Kidney capillary endothelial cell (primary cell): ENCODE results near the gene HOXB4.

ENCODE experiments used
- DNase-seq: peaks from one replicate; pipeline ENCODE4 v3.0.0-alpha.2; 2018; ENCODE audit warnings: low spot score

The HOXB4 gene

DNA sequence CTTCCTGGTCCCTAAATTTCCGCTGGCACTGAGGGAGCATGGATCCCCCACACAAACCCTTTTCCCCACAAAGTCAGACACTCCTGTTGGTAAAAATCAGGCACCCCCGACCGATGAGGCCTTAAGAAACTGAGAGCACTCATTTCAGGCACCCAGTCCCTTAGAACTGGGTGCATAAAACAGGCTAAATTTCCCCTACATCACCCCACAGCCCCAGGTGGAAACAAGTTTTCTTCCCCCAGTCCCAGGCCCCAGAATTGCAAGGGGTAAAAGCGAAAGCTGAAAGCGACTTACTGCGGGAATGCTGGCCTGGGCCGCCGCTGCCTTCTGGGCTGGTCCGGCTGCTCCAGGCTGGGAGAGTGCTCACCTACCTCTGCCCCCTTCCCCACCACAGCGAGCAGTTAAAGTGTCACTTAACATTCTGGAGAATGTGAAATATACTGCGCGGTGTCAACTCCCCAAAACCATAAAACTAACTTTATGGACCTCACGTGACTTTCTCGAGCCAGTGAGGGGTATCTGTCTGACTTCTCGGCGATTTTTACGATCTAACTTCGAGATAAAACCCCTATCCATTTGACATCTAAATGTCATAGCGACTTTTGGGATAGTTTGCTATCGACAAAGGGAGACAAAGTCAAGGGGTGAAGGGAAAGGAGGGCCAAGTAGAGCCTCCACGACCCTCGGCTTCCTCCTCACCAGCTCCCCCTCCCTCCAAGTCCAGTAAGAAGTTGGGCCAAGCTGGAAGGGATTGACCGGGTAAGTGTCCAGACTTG is 11.9 kb upstream of the HOXB4 start, which contains the start of gene HOXB3:
Gene HOXB3 (minus strand): TSS at position 411 of the 776 bp plus-strand sequence. CDS start 37,767 bp downstream, outside the sequence.
- DNase-seq: no peak

DNA sequence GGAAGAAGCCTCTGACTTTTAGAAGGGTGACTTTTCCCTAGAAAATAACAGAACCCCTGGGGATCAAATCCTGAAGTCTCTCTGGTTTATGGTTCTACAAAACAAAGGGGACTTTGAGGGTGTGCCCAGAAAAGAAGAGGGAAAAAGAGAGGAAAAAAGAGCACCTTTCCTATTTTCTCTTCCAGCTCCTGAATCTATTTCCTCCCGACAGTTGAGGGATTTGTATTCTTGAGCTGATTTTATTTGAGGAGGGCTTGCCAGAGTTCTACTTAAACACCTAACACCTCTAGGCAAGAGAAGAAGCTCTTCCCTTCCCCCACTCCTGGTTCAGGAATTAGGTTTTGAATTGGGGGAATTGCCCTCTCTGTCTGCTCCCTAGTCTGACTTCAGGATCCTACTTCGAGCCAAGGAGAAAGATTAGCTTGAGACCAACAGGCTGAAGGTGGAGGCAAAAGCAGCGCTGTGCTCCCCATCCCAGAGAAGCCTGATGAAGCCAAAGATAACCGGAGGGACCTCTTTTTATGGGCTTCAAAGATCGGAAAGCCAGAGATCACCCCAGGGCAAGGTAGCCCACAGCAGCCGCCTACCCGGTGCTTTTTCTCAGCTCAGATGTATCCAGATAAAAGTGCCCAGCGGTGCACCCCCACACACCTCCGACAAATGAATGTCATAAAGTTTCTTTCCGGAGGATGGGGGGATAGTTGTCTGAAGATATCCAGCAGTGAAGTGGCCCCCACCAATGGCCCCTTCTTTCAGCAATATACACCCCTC is 11.1 kb upstream of the HOXB4 start:
- DNase-seq: no peak

DNA sequence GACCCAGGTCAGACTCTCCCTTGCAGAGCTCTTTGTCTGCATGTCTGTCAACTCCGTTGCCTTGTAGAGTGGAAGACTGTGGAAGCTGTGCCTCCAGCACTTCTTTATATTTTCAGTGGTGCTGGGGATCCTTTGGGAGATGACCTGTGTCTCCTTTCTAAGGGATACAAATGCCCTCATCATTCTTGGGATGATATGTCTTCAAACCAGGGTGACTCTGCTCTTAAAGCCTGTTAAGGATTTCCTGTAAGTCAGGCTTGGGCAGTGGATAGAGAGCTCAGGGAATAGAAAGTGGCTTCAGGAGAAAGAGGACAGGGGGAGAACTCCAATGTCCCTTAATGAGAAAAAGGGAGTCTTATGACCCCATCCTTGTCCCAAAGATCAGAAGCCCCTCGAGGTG is 10.4 kb upstream of the HOXB4 start:
- DNase-seq: peak; percentile 71

DNA sequence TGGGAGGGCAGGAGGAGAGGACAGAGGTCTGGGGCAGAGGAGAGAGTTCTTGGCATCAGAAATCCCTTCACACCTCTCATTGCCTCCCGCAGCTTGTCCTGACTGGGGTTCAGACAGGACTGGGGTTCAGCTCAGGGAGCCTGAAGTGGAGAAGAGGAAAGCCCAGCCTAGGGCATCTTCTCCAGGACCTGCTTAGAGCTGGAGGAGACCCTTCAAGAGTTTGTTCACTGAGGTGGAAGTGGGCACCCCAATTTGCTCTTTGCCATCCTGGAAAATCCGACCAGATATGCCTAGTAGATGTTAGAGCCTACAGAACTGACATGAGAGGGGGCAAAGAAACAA is 9.9 kb upstream of the HOXB4 start:
- no peak for DNase-seq

DNA sequence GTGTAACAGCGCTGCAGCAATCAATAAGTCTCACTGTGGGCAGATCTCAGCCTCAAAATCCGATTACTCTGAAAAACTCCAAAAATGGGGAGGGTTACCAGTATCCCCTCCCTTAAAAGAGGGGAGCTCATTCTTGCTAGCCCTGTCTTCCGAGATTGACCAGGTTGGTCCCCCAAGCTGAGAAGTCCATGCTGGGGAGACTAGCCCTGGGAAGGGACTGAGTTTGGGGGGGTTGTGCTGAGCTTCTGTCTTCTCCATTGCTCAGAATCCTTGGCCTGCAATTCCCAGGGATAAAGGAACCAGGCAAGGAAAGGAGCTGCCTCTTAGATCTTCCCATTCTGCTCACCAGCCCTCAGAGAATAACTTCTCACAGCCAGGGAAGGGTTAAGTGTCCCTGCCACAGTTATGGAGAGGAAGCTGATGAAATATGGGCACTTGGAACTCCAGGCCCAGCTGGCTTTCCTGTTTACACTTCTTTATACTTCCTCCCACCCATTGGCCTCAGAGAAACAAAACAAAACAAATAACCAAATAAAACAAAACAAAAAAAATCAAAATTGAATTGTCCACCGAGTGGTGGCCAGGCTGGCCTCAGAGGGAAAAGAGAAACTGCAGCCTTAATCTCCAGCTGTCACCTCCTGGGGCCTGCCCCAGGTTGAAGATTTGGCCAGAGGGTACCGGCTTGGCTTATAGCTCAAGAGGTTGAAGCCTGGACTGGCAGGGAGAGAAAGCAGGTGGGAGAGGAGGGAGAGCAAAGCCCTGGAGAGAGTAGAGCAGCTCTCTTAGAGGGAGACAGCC is 9.3 kb upstream of the HOXB4 start:
- peak; percentile 78 for DNase-seq

DNA sequence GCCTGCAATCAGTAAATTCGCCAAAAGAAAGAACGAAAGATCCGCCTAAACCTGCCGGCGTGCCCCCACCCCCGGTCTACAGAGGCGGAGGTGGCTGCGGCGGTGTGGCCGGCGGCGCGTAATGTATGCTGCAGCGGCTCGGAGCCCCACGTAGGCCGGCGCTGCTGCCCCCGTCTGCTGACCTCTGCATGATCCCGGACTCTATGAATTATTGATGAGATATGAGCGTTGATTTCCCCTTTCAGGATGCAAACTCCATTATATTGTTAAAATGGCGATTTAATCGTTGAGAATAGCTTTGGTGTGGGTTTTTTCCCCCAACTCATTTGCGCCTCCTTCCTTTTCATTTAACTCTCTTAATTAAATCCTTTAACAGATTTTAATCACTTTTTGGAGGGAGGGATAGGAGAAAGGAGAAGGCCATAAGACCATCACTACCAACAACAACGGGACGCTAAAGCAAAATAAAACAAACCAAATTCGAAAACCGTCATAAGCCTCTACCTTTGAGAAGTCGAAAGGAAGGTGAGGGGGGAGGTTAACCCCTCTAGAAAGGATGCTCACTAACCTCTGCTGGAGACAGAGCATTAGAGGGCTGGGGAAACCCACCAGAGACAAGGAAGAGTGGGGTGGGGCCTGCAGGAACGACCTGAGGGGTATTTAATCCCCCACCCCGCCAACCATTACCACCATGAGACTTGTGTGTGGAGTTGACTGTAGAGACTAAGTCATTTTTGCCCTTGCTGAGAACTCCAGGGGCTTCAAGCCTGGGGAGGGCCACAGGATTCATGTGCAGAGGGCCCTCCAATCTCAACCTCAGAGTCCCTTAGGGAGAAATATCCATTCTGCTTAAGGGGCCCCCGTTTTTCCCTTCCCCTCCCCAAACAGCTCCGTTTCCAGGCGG is 8.5 kb upstream of the HOXB4 start:
- no peak for DNase-seq

DNA sequence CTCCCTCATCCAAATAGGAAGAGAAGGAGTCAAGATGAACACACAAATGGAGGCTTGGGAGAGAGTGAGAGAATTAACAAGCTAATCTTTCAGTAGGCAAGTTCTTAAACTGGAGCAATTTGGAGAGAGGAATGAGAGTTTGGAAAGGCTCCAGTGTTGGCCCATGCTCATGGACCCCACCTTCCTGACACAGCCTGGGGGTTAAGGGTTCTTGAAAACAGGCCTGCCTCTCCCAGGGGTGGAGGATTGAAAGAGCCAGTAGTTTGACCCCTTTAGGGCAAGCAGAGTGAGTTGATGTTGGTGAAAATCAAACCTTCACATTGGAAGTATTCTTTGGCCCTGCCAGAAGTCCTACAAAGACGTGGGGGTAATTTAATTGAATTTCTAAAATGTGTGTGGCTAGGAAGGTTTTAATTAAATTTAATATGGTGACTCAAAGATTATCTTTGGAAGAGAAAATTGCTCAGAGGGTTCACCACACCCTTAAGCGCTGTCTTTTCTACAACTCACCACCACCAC is 6.1 kb upstream of the HOXB4 start:
- DNase-seq: no peak

DNA sequence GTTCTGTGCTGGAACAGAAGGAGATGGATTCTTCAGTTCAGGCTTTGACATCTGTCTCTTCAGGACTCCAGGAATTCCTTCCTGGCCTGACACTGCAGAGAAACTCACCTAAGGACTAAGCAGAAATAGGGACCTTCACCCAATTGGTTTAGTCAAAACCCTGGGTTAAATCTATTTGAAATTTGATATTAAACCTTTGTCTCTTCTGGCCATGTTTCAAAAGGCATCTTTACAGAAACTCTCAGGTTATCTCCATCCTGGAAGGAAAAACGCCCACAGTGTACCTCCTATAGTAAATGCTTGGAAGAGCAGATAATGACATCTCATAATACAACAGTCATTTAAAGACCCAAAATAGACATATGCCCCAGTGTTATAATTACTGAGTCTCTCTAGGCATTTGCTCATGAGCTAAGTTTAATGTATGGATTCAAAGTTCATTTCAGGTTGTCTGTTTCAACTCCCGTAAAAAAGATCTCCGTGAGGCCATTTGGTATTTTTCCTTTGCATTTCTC is 5.6 kb upstream of the HOXB4 start:
- DNase-seq: no peak

DNA sequence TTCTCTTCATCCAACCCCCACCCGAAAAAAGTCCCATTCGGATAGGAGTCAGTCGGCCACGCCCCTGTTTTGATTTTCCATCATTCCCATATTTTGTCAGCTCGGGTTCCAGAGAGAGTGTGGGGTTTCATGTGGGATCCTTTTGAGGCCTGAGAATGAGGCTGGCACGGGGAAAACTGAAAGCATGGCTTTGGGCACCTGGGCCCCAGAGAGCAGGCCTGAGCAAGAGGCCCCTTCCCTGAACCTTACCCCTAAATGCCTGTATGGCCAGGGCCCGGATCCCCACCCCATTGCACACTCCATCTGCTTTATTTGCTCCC is 4.6 kb upstream of the HOXB4 start:
- no peak for DNase-seq

DNA sequence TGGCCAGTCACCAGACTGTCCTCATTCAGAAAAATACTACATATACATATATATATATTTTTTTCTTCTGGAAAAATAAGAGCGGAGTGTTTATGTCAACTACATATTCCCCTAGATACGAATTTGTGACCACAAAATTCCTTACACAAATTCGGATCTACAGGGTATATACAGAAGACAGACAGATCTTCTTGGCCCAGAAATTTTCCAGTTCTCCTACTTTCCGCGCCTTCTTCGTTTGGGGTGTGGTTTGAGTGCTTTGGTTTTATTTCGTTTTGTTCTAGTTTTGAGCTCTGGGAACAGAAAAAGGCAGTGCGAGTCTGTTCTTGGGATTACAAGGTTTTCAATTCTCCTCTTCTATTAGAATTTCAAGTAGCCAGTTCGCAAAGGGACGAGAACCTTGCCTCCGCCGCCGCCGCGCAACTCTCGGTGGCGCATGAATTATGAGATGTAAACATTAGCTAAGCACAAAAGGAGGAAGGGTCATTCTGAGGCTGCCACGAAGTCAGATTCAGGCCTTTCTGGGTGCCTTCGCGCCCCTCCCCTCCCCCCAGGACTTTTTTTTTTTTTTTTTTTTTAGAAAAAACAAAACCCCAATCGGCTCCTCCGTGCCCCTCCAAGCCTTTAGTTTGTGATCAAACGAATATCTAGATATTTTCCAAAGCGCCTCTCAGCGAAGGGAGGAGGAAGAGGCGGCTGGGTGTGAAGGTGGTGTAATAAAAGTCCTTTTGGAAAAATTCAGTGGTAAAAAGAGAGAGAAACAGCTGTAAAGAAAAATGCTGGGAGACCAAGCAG is 1.8 kb upstream of the HOXB4 start:
- DNase-seq: no peak

DNA sequence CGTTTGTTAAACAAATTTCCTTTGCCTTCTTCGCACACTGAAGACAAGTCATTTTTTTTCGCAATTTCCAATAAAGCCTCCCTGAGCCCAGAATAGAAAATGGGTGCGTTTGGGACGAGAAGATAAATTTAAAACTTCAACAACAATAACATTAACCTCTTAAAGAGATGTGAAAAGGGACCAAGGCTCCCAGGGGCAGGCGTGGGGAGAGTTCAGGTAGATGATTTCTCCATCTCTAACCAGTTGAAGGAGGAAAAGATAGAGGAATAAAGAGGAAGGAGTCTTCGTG is 1.3 kb upstream of the HOXB4 start:
- DNase-seq: no peak

DNA sequence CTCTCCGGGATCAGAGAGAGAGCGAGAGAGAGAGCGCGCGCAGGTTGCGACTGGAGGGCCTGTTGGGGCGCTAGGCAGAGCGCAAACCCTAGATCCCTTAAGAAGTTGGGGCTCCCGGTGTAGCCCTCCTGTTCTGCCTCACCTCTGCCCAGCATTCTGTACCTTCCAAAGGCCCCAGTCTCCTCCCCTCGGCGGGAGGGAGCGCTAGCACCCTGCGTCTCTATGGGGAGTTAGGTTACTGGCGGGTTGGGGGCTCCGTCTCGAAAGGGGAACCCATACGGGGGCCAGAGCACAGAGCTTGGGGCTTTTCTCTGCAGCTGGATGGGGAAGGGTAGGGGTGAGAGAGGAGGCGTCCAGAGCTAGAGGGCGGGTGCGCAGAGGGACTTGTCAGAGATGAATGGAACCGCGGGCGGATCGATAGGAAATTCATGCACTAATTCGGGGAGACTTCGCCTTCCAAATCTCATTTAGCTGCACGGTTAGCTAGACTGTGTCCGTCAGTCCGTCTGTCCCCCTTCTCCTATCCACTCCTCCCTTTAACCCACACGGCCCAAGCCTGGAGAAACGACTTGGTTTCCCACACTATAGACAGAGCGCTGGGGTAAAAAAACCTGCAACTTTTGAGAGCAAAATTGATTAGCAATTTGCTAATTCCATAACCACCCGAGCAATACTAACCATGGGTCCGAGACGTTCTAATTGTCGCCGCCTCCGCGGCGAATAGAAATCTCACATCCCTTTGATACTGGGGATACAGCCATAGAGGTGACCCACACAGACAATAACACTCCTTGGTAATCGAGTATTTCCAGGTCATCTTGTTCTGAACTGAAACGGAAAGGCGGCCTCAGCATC is 693 bp upstream of the HOXB4 start:
- DNase-seq: no peak

DNA sequence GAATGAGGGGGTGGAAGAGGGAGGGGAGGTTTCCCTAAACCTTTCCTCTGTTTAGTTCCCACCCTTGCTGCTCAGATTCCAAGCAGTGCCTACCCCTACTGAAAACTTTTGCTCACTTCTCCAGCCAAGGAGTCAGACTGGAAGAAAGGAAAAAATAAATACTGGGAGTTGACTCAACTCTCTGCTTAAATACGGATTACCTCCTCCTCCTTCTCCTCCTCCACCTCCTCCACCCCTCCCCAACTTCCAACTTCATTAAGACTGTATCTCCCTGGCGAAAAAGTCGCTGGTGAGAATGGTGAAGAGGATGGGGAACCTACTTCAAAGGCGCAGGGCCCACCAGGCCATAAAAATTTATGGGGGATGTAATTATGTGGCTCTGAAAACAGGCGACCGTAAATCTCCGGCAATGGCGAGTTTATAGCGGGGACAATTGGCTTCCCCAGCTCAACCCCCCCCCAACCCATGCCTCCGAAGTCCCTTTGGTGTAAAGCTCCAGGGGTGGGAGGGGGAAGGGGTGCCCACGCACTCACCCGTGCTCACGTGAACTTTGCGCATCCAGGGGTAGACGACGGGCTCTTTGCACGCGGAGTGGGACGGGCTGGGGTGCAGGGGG is 712 bp downstream of the HOXB4 start:
- no peak for DNase-seq

DNA sequence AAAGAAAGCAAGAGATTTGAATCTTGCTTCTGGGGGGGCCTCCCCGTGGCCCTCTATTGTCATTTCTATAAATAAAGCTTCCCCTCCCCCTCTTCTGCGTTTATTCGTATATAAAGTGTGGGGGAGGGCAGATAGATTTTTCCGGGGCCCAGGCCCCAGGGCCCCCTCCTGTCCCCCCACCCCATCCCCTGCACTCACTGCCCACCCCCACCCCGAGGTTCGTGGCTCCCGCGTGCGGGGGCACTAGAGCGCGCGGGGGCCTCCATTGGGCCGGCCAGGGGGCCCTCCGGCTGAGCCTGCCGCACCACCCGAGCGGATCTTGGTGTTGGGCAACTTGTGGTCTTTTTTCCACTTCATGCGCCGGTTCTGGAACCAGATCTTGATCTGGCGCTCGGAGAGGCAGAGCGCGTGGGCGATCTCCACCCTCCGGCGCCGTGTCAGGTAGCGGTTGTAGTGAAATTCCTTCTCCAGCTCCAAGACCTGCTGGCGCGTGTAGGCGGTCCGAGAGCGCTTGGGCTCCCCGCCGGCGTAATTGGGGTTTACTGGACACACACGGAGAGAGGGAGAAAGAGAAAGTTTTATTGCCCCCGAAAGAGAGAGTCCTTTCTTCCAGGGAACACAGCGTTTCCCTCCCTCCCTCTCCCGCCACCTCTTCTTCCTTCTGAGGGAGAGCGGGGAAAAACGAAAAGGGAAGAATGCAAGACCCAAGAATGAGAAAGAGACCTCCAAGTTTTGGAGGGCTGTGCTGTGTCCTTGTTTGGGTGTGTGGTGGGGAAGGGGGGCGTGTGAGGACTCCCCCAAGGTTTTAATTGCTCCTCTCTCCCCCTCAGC is 1.5 kb downstream of the HOXB4 start:
- no peak for DNase-seq

DNA sequence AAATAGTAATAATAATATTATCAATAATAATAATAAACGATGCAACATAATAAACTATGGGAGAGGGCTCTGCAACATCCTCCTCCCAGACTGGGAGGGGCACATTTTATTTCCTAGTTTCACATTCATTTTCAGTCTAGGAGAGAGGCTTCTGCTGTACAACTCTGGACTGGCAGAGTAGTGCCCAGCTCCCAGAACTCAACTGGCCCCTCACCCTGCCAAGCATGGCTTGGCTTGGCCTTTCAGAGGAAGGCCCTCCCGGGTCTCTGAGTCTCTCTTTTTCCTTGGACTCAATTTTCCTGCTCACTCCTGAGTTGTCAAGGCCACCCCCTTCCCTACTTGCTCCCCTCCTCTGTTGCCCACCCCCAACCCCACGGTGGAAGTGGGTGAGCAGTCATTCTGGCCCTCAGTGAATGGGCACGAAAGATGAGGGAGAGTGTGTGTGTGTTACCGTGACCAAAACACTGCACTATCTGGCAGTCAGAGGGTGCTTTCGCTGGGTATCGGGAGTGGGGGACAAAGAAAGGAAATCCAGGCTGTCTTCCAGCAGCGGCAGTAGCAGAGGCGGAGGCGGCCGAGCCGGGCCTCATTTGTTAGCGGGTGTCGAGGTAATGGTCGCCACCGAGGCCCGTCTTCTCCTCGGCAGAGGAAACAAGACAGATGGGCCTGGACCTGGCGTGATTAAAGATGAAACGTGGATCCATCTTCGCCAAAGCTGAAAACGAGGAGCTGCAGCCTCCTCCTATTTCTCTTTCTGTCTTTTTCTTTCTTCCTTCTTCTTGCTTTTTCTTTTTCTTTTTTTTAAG is 2.3 kb downstream of the HOXB4 start:
- no peak for DNase-seq

DNA sequence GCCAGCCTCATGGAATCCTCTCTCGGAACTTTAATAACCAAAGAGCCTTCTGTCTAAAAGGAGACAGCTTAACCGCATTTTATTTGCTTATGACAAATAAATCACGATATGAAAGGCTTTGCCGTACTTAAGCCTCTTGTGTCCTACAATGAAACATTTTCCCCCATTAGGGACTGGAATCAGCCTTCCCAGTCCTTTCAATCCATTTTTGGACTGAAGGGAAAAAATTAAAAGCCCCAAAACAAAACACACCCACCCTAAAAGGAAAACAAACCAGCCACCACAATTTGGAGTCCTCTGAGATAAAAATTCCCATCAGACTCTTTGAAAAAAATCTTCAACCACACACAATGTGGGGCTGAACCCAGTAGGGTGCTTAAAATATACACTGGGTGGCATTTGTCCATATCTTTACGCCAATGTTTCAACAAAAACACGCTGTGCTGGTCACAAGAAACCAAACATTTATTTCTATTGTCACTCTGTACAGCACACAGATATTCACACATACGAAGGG is 3.0 kb downstream of the HOXB4 start:
- no peak for DNase-seq

DNA sequence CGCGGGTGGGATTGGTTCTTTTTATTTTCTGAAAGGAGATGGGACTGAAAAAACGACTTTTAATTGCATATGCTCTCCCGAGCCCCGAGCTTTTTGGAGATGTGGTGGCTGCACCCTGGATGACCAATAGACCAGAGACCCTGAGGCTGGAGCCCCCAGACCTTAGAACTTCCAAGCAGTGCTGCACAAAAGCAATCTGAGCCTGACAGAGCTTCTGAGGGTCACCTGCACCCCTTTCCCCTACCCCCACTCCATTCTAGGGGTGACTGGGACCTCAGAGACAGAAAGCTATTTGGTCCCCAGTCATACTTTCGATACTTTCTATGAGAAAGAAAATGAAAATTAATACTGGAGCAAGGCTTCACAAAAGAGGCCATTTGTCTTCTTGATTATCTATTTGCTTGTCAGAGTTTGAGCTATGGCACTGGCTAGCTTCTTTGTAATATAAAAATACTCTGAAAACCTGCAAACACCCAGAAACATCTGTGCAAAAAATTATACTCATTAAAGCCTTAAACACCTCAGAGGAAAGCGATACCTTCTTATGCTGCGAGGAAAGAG is 3.6 kb downstream of the HOXB4 start:
- no peak for DNase-seq
